MM.1S (cell line): ENCODE data around the gene ARMC9.

ENCODE experiments used
- EZH2 ChIP-seq: fragments of 300-600 bp; sonication (generic); optimal IDR thresholded peaks from 2 replicates; pipeline ENCODE3; 2017; ENCODE audit warnings: low read depth, mild to moderate bottlenecking, antibody characterized with exemption, low read length, mixed read lengths
- TF ChIP-seq, protein P1 (sequence below): fragments of 300-600 bp; sonication (generic); IDR thresholded peaks from 2 replicates; pipeline ENCODE4 v1.5.1; 2016; ENCODE audit warnings: antibody characterized with exemption, low read length, mixed read lengths

DNA sequence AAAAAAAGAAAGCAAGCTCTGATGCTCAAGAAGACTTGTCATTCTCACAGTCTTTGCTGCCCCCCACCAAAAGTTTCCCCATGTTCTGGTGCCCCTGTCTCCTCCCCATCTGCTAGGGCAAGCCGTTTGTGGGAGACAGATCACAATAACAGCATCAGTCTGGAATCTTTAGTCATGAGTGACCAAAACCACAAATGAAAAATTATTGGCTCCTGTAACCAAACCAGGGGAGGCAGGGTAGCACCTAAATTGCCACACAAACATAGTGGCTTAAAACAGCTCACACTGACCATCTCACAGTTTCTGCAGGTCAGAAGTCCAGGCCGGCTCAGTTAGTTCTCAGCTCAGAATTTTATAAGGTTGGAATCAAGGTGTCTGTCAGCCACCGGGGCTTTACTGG, 188.0 kb downstream of the ARMC9 start:
- TF ChIP-seq, protein P1, sequence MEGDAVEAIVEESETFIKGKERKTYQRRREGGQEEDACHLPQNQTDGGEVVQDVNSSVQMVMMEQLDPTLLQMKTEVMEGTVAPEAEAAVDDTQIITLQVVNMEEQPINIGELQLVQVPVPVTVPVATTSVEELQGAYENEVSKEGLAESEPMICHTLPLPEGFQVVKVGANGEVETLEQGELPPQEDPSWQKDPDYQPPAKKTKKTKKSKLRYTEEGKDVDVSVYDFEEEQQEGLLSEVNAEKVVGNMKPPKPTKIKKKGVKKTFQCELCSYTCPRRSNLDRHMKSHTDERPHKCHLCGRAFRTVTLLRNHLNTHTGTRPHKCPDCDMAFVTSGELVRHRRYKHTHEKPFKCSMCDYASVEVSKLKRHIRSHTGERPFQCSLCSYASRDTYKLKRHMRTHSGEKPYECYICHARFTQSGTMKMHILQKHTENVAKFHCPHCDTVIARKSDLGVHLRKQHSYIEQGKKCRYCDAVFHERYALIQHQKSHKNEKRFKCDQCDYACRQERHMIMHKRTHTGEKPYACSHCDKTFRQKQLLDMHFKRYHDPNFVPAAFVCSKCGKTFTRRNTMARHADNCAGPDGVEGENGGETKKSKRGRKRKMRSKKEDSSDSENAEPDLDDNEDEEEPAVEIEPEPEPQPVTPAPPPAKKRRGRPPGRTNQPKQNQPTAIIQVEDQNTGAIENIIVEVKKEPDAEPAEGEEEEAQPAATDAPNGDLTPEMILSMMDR, result no peak
- TF ChIP-seq EZH2, result no peak
